RWPE2 (cell line): ENCODE measurements around the gene LDLRAD3.

Source experiments
- ATAC-seq: fragments of 200-7000 bp; cut with Tn5 transposase; 3 replicates; pipeline ENCODE4 v1.9.1; 2021; ENCODE audit warnings: low read depth
- DNase-seq: peaks from one replicate; pipeline ENCODE4 v3.0.0-alpha.2; 2020; ENCODE audit warnings: low spot score
- H3K27ac ChIP-seq: fragments of 450-650 bp; 2 replicates; pipeline ENCODE4 v1.5.1; 2017; ENCODE audit warnings: mild to moderate bottlenecking; ENCODE audit not compliant: poor library complexity, severe bottlenecking
- H3K27me3 ChIP-seq: fragments of 250-450 bp; sonication (Bioruptor Pico); 2 replicates; pipeline ENCODE4 v1.5.1; 2021; ENCODE audit warnings: mild to moderate bottlenecking, moderate library complexity; ENCODE audit not compliant: insufficient read depth, poor library complexity, severe bottlenecking
- H3K36me3 ChIP-seq: fragments of 250-450 bp; sonication (Bioruptor Pico); 2 replicates; pipeline ENCODE4 v1.5.1; 2020; ENCODE audit warnings: low read depth, mild to moderate bottlenecking, moderate library complexity
- H3K4me1 ChIP-seq: fragments of 250-450 bp; sonication (Bioruptor Pico); 2 replicates; pipeline ENCODE4 v1.5.1; 2021; ENCODE audit warnings: mild to moderate bottlenecking, moderate library complexity; ENCODE audit not compliant: insufficient read depth, poor library complexity, severe bottlenecking
- H3K4me3 ChIP-seq: fragments of 250-450 bp; sonication (Bioruptor Pico); 2 replicates; pipeline ENCODE4 v1.5.1; 2021; ENCODE audit warnings: mild to moderate bottlenecking, moderate library complexity; ENCODE audit not compliant: severe bottlenecking
- H3K9me3 ChIP-seq: fragments of 250-450 bp; sonication (Bioruptor Pico); 2 replicates; pipeline ENCODE4 v1.5.1; 2021; ENCODE audit warnings: mild to moderate bottlenecking, moderate library complexity; ENCODE audit not compliant: severe bottlenecking
- CTCF ChIP-seq: fragments of 450-650 bp; IDR thresholded peaks from one replicate; pipeline ENCODE4 v1.5.1; 2017; ENCODE audit warnings: mild to moderate bottlenecking, moderate library complexity; ENCODE audit not compliant: poor library complexity, severe bottlenecking

The LDLRAD3 gene

GRCh38 chr11:36210529-36210928 is 266.7 kb downstream of the LDLRAD3 start:
- peak; percentile 65 for ATAC-seq
- DNase-seq, result no peak

GRCh38 chr11:36211761-36212430 is 268.0 kb downstream of the LDLRAD3 start:
- peaks cover 22% of the 10 kb centered on the region for H3K4me1 ChIP-seq
- no peaks in the 10 kb centered on the region for H3K27me3 ChIP-seq
- H3K9me3 ChIP-seq, result no peaks in the 10 kb centered on the region
- ATAC-seq (no peak), DNase-seq (no peak)
- no peak for TF ChIP-seq CTCF
- no peak overlapping the region for H3K27ac ChIP-seq
- H3K4me3 ChIP-seq, result no peak overlapping the region
- no peaks in the 10 kb centered on the region for H3K36me3 ChIP-seq

More at GRCh38 chr11:36210529-36210928, 266.7 kb downstream of the LDLRAD3 start:
- TF ChIP-seq CTCF, result no peak
- Histone ChIP-seq H3K27ac (no peak overlapping the region), H3K27me3 (no peaks in the 10 kb centered on the region), H3K4me1 (peaks cover 22% of the 10 kb centered on the region), H3K9me3 (no peaks in the 10 kb centered on the region), H3K4me3 (no peak overlapping the region), H3K36me3 (no peaks in the 10 kb centered on the region)

- H3K27ac ChIP-seq, result no peak overlapping the region
- H3K4me3 ChIP-seq, result no peak overlapping the region
- no peaks in the 10 kb centered on the region for H3K27me3 ChIP-seq
- H3K4me1 ChIP-seq, result peaks cover 22% of the 10 kb centered on the region
- no peaks in the 10 kb centered on the region for H3K9me3 ChIP-seq
- no peak for DNase-seq
- ATAC-seq, result no peak
- no peak for TF ChIP-seq CTCF
- no peaks in the 10 kb centered on the region for H3K36me3 ChIP-seq
These were observed 268.9 kb downstream of the LDLRAD3 start for GRCh38 chr11:36212564-36213392.

GRCh38 chr11:36213393-36213840 is 269.6 kb downstream of the LDLRAD3 start:
- Histone ChIP-seq H3K27ac (peak overlapping the region; percentile 27), H3K4me3 (no peak overlapping the region), H3K4me1 (peaks cover 22% of the 10 kb centered on the region), H3K27me3 (no peaks in the 10 kb centered on the region), H3K9me3 (no peaks in the 10 kb centered on the region), H3K36me3 (no peaks in the 10 kb centered on the region)
- no peak for TF ChIP-seq CTCF
- ATAC-seq (no peak), DNase-seq (no peak)
